Brain microvascular endothelial cell (primary cell): ENCODE results near the gene POLG.

Experiments used
- DNase-seq: peaks from one replicate; pipeline ENCODE4 v3.0.0-alpha.2; 2020
- H3K27ac ChIP-seq: fragments of 250-450 bp; sonication (Bioruptor Pico); 2 replicates; pipeline ENCODE4 v1.5.1; 2020; ENCODE audit warnings: mild to moderate bottlenecking, moderate library complexity
- H3K27me3 ChIP-seq: fragments of 250-450 bp; sonication (Bioruptor Pico); replicated peaks from 2 replicates; pipeline ENCODE4 v1.5.1; 2020; ENCODE audit warnings: mild to moderate bottlenecking
- H3K36me3 ChIP-seq: fragments of 250-450 bp; sonication (Bioruptor Pico); replicated peaks from 2 replicates; pipeline ENCODE4 v1.5.1; 2020; ENCODE audit warnings: mild to moderate bottlenecking
- H3K4me3 ChIP-seq: 2 replicates; pipeline ENCODE4 v1.5.1; 2011; ENCODE audit warnings: low read depth, mild to moderate bottlenecking, control low read depth, low read length, moderate library complexity
- in situ Hi-C: cut with HindIII; loops from 2 replicates; pipeline ENCODE4 v1.10.0; 2017; ENCODE audit warnings: low sequenced_read_pairs, low pct_ligation_motif_present
- TF ChIP-seq, protein P1 (sequence below): IDR thresholded peaks from 2 replicates; pipeline ENCODE4 v1.5.1; 2011; ENCODE audit warnings: low read depth, mild to moderate bottlenecking, moderate library complexity, low read length, control low read depth, inconsistent platforms; ENCODE audit errors: missing control alignments

POLG gene

DNA sequence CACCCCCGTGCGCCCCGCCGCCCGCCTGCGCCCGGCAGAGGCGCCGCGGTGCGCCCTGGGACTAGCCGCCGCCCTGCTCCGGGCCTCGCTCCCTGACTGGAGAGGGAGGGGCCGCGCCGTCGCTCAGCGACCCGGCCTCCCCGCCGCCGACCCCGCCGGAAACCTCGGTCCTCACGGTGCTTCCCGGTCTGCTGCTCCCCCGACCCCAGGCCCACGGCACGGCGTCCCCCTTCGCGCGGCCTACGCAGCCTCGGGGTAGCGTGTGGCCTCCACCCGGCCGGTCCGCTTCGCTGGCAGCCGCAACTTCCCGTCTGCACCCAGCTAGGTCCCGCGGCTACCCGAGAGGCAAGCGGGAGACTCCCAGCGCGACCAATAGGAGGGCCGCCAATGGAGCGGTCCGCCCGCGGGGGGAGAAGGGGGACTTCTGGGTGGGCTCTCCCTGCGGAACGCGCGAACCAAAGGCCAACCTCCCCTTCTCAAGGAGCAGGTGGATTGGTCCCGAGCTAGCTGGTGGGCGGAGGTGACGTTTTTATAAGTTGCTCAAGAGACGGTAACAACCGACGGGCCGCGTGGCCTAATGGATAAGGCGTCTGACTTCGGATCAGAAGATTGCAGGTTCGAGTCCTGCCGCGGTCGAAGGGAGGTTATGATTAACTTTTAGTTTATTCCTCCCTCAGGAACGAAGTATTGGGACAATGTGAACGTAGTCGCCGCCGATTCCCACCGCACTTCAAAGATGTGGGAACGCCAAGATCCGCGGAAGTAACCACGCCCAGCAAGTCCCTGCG, at the start of gene POLG:
Gene POLG, minus strand, starts transcription at position 315 of the 788 bp plus-strand sequence. CDS start 1,070 bp downstream, outside the sequence.
- TF ChIP-seq, protein P1, sequence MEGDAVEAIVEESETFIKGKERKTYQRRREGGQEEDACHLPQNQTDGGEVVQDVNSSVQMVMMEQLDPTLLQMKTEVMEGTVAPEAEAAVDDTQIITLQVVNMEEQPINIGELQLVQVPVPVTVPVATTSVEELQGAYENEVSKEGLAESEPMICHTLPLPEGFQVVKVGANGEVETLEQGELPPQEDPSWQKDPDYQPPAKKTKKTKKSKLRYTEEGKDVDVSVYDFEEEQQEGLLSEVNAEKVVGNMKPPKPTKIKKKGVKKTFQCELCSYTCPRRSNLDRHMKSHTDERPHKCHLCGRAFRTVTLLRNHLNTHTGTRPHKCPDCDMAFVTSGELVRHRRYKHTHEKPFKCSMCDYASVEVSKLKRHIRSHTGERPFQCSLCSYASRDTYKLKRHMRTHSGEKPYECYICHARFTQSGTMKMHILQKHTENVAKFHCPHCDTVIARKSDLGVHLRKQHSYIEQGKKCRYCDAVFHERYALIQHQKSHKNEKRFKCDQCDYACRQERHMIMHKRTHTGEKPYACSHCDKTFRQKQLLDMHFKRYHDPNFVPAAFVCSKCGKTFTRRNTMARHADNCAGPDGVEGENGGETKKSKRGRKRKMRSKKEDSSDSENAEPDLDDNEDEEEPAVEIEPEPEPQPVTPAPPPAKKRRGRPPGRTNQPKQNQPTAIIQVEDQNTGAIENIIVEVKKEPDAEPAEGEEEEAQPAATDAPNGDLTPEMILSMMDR, result no peak
- peak; percentile 98 for DNase-seq
- Histone ChIP-seq H3K27ac (peak within 1 kb of the TSS; percentile 97), H3K27me3 (no peaks in the 10 kb centered on the region), H3K36me3 (peaks cover 37% of the 10 kb centered on the region), H3K4me3 (peak within 1 kb of the TSS; percentile 74)
- in situ Hi-C loops, result no loop called here

DNA sequence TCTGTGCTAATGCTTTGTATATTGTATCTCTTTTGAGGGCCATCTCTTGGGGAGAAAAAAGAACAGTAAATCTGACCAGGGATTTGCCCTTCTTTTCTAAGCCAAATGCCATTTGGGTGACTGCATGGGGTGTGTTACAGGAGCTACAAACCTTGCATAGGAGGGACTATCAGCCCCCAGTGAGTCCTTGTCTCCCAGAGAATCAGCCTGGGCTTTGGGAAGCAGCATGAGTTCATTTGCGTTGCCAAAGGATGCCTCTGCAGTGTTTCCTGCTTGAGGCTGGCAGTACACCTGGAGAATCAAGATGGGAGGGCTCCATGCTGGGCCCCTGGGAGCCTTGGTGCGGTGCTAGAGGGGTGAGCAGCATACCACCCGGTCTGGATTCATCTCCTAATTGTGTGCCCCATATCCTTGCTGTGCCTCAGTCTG, 49.6 kb upstream of the POLG start:
- no peak overlapping the region for H3K27ac ChIP-seq
- H3K4me3 ChIP-seq, result no peak overlapping the region
- no peak for DNase-seq
- in situ Hi-C loops, result no loop called here
- no peaks in the 10 kb centered on the region for H3K36me3 ChIP-seq
- TF ChIP-seq, protein P1, result no peak
- peaks cover 68% of the 10 kb centered on the region for H3K27me3 ChIP-seq

DNA sequence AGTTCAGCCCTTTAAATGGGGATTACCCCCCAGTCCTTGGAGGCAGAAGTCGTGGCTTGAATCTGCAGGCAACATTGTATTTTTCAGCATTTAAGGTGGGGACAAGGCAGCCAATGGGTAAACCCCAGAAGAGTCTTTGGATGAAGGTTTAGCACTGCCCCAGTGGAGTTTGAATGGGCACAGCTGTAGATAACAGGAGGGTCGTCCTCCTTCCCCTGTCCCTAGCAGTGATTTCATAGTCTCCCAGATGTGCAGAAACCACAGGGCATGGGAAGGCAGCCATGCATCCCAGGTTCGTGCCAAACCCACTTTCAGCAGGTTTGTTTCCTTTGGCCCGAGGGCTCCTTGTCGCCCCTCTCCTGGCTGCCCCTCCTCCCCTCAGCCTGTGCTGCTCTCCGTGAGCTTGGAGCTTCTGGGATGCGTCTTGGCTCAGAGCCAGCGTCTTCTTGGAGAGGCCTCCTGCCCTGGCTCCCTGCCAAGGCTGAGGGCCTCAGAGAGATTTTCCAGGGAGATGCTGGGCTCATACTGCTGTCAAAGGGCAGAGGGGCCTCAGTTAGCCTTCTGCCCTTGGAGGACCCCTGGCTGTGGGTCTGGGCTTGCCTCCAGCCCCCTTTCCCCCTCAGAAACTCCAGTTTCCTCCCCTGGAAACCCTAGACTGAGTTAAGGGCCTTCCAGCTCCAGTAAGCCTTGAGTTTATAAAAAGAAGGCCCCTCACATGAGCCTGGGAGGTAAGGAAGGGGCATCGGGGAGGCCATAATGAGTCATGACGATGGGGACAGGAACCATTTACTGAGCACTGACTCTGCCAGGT, 48.9 kb upstream of the POLG start:
- DNase-seq, result no peak
- TF ChIP-seq, protein P1, result no peak
- in situ Hi-C loops, result no loop called here
- H3K4me3 ChIP-seq, result no peak overlapping the region
- no peaks in the 10 kb centered on the region for H3K36me3 ChIP-seq
- peaks cover 68% of the 10 kb centered on the region for H3K27me3 ChIP-seq
- H3K27ac ChIP-seq, result no peak overlapping the region

DNA sequence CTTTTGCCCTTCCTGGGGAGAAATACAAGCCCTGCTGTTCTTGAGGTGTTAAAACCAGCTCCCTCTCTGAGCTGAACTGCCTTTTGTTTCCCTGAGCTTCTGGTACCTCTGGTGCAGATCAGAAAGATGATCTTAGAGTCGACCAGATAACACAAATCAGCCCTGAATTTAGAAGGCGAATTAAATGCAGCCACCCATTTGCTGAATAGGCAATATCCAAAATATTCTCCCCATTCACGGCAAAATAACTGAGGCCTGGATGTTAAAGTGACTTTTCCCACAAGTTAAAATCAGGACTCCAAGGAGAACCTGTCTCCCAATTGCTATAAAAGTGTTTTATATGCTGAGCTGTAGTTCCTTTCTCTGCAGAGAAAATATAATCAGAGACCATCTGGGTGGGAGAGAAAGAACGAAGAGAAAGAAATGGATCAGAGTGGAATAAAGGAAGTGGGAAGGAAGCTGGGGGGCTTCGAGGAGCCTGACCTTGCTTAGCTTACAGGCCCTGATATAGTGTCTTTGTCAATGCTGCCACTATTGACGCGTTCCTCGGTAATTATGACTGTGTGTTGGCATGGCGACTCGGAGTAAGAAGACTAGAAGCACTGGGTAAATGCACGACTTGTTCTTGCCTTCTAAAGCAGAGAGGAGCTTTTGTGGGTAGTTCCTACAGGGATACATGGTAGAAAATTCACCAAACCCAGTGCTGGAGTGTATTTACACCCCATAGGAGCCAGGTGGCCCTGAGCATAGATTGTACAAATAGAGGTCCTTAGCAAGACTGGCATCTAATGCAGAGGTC, 47.5 kb upstream of the POLG start:
- TF ChIP-seq, protein P1, result no peak
- in situ Hi-C loops, result no loop called here
- H3K4me3 ChIP-seq, result no peak overlapping the region
- H3K36me3 ChIP-seq, result no peaks in the 10 kb centered on the region
- no peak overlapping the region for H3K27ac ChIP-seq
- peaks cover 73% of the 10 kb centered on the region for H3K27me3 ChIP-seq
- no peak for DNase-seq

DNA sequence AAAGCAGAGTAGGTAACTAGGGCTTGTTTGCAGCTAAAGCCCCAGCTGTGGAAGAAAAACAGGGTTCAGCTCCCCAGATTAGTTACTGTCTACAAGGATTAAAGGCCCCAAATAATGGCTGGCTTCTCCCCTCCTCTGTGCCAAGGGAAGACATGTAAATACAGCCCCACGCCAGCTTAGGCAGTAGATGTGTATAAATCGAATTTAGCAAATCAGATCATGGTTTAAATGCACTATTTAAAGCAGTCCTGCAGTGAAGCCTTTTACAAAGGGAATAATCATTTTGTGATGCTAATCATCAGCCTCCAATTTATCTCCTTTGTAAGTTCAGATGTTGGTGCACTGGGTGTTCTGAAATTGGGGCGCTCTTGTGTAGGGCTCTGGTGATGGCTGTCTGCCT, 46.7 kb upstream of the POLG start:
- TF ChIP-seq, protein P1, result no peak
- H3K36me3 ChIP-seq, result no peaks in the 10 kb centered on the region
- no peak overlapping the region for H3K27ac ChIP-seq
- no peak overlapping the region for H3K4me3 ChIP-seq
- DNase-seq, result no peak
- peaks cover 79% of the 10 kb centered on the region for H3K27me3 ChIP-seq
- in situ Hi-C loops, result no loop called here
